ENCODE results near the gene CD8A. TPM values are rescaled to one million over a fixed set of nuclear protein-coding genes. Genes with fewer than 3 reads are reported as not detected.

Gene CD8A
- total RNA-seq, 1 experiment from 2014 or later: 0.28 TPM

GRCh38 chr2:86794861-86795260 is 4.1 kb upstream of the CD8A start:
- intact Hi-C loops (cut with micrococcal nuclease; ENCODE audit: unreplicated experiment): no loop called here
- no peaks in the 10 kb centered on the region for H3K9me2 ChIP-seq (ENCODE audit: insufficient read depth)
- H3K79me2 ChIP-seq (ENCODE audit: low read depth): no peaks in the 10 kb centered on the region
- no peak overlapping the region for H3K27ac ChIP-seq
- TF ChIP-seq EZH2 (IDR thresholded peaks at IDR 0.05; ENCODE audit: low read depth) (no peak), CTCF (conservative IDR thresholded peaks at IDR 0.05) (no peak)
- H3F3A ChIP-seq (ENCODE audit: insufficient read depth, low read depth): no peaks in the 10 kb centered on the region
- BruUV-seq (replicated peaks): no TSS peak
- H3K36me3 ChIP-seq (ENCODE audit: low read depth): no peaks in the 10 kb centered on the region
- no peak overlapping the region for H3K4me3 ChIP-seq
- no peaks in the 10 kb centered on the region for H3K27me3 ChIP-seq (ENCODE audit: insufficient read depth, low read depth)
- H3K4me1 ChIP-seq (replicated peaks; ENCODE audit: insufficient read depth): no peaks in the 10 kb centered on the region
- H2AFZ ChIP-seq: no peak overlapping the region
- CTCF ChIA-PET: no interaction called here
- no peaks in the 10 kb centered on the region for H3K9me3 ChIP-seq (ENCODE audit: insufficient read depth, low read depth)
- no peaks in the 10 kb centered on the region for H4K20me1 ChIP-seq (ENCODE audit: insufficient read depth)
- no peak overlapping the region for H3K4me2 ChIP-seq
- DNase-seq: no peak
- POLR2A ChIA-PET (ENCODE audit: unreplicated experiment): no interaction called here

GRCh38 chr2:86793752-86794151 is 3.0 kb upstream of the CD8A start:
- intact Hi-C loops (cut with micrococcal nuclease; ENCODE audit: unreplicated experiment): no loop called here
- BruUV-seq (replicated peaks): no TSS peak
- POLR2A ChIA-PET (ENCODE audit: unreplicated experiment): no interaction called here

GRCh38 chr2:86791573-86791972 is 860 bp upstream of the CD8A start:
- Histone ChIP-seq H3F3A (ENCODE audit: insufficient read depth, low read depth) (no peaks in the 10 kb centered on the region), H4K20me1 (ENCODE audit: insufficient read depth) (no peaks in the 10 kb centered on the region), H3K27me3 (ENCODE audit: insufficient read depth, low read depth) (no peaks in the 10 kb centered on the region), H3K9me2 (ENCODE audit: insufficient read depth) (no peaks in the 10 kb centered on the region), H3K27ac (no peak overlapping the region), H3K4me3 (no peak overlapping the region), H3K4me1 (replicated peaks; ENCODE audit: insufficient read depth) (no peaks in the 10 kb centered on the region), H2AFZ (no peak overlapping the region), H3K36me3 (ENCODE audit: low read depth) (no peaks in the 10 kb centered on the region), H3K9me3 (ENCODE audit: insufficient read depth, low read depth) (no peaks in the 10 kb centered on the region), H3K4me2 (no peak overlapping the region), H3K79me2 (ENCODE audit: low read depth) (no peaks in the 10 kb centered on the region)
- BruUV-seq (replicated peaks): no TSS peak
- ChIA-PET CTCF (no interaction called here), POLR2A (ENCODE audit: unreplicated experiment) (no interaction called here)
- intact Hi-C loops (cut with micrococcal nuclease; ENCODE audit: unreplicated experiment): no loop called here
- no peak for TF ChIP-seq EZH2 (IDR thresholded peaks at IDR 0.05; ENCODE audit: low read depth)
- no peak for TF ChIP-seq CTCF (conservative IDR thresholded peaks at IDR 0.05)
- DNase-seq: no peak

More at GRCh38 chr2:86793752-86794151, 3.0 kb upstream of the CD8A start:
- no peak for DNase-seq
- Histone ChIP-seq H4K20me1 (ENCODE audit: insufficient read depth) (no peaks in the 10 kb centered on the region), H2AFZ (no peak overlapping the region), H3K4me2 (no peak overlapping the region), H3K27me3 (ENCODE audit: insufficient read depth, low read depth) (no peaks in the 10 kb centered on the region), H3K4me1 (replicated peaks; ENCODE audit: insufficient read depth) (no peaks in the 10 kb centered on the region), H3K9me3 (ENCODE audit: insufficient read depth, low read depth) (no peaks in the 10 kb centered on the region), H3K4me3 (no peak overlapping the region), H3K36me3 (ENCODE audit: low read depth) (no peaks in the 10 kb centered on the region), H3F3A (ENCODE audit: insufficient read depth, low read depth) (no peaks in the 10 kb centered on the region), H3K79me2 (ENCODE audit: low read depth) (no peaks in the 10 kb centered on the region), H3K9me2 (ENCODE audit: insufficient read depth) (no peaks in the 10 kb centered on the region), H3K27ac (no peak overlapping the region)
- CTCF ChIA-PET: no interaction called here
- no peak for TF ChIP-seq CTCF (conservative IDR thresholded peaks at IDR 0.05)
- TF ChIP-seq EZH2 (IDR thresholded peaks at IDR 0.05; ENCODE audit: low read depth): no peak

Measured in PC-9 (cell line).